GM18951 (cell line): Measurements from ENCODE around the gene TBC1D5.
"Not testable (repeated sequence)": the region's sequence is repeated elsewhere in the genome, so short reads cannot be mapped to it uniquely, and the experiment has no call there.

ENCODE experiments used
- POLR2A ChIP-seq: IDR thresholded peaks from 4 replicates; pipeline ENCODE4 v1.6.1; 2011; ENCODE audit warnings: mild to moderate bottlenecking; ENCODE audit not compliant: insufficient read length, insufficient read depth; ENCODE audit errors: extremely low read depth
- in situ Hi-C: fragments of 300-500 bp; cut with MboI; formaldehyde crosslinking; loops from one replicate; pipeline ENCODE4 v1.12.0; 2022; ENCODE audit warnings: low sequenced_read_pairs, mixed read lengths, inconsistent platforms; ENCODE audit not compliant: unreplicated experiment

TBC1D5 gene, protein sequence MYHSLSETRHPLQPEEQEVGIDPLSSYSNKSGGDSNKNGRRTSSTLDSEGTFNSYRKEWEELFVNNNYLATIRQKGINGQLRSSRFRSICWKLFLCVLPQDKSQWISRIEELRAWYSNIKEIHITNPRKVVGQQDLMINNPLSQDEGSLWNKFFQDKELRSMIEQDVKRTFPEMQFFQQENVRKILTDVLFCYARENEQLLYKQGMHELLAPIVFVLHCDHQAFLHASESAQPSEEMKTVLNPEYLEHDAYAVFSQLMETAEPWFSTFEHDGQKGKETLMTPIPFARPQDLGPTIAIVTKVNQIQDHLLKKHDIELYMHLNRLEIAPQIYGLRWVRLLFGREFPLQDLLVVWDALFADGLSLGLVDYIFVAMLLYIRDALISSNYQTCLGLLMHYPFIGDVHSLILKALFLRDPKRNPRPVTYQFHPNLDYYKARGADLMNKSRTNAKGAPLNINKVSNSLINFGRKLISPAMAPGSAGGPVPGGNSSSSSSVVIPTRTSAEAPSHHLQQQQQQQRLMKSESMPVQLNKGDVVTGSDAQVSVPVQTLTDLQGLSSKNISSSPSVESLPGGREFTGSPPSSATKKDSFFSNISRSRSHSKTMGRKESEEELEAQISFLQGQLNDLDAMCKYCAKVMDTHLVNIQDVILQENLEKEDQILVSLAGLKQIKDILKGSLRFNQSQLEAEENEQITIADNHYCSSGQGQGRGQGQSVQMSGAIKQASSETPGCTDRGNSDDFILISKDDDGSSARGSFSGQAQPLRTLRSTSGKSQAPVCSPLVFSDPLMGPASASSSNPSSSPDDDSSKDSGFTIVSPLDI

DNA sequence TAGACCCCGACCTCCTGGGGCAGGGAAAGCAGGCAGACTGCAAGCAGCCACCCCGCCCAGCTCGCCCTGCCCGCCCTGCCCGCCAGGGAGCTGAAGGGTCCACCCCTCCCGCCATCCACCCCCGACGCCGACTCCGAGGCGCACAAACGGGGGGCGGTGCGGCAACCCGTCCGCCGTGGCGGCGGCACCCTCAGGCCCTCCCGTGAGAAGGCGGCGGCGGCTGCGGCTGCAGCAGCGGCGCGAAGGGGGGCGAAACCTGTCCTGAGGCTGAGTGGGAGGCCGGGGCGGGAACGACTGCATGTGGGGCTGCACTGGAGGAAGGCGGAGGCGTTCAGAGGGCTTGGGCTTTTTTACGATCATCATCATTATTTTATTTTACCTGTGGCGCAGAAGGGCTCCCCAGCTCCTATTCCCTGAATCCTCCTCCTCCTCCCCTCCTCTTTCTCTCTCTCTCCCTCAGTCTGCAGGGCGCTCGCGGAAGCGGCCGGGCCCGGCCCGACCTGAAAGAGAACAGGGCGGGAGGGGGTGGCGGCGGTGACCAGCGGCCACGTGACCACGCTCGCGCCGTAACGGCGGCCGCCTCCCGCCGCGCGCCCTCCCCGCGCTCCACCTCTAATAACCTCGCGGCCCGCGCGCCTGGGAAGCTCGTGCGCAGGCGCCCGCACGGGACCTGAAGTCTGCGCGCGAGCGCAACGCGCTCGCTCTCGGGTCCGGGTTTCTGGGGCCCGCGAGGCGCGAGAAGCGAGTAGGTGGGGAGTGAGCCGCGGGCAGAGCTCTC is at the start of gene TBC1D5:
TSS of gene TBC1D5 (minus strand) at position 530 of the 778 bp plus-strand sequence. CDS start 234,061 bp downstream, outside the sequence.
- peak; percentile 81 for TF ChIP-seq POLR2A
- in situ Hi-C loops, result no loop called here

DNA sequence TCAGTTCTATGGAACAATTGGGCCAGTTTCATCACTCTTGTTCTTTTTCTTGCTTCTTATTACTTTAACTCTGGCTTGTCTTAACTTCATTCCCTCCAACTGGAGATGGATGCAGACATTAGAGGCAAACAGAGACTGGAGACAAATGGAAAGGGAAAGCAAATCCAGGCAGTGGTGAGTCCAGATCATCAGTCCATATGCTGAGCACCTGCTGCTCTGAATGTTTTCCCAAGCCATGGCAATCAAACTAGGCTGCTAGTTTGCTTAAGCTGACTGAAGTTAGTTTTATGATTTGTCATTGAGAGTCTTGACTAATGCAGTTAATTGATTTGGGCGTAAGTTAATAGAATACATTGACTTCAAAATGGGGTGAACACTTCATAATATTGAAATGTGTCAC is 41.0 kb upstream of the TBC1D5 start:
- in situ Hi-C loops, result no loop called here
- no peak for TF ChIP-seq POLR2A

DNA sequence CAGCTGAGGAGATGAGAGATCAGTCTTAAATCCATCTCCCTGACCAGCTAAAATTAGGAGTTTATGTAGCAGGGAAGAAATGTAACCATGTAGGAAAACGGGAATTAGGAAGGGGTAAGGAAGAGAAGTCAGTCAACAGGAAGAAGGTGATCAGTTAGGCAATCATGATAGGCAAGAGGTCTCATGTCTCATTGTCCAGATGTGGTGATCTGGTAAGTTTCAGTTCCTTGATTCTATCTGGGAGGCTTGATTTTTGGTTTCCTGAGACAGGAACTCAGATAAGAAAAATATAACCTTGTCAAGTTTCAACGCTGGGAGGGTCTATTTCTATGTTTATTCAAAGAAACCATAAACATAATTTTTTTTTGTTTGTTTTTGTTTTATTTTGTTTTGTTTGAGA is 40.3 kb upstream of the TBC1D5 start:
- no peak for TF ChIP-seq POLR2A
- in situ Hi-C loops, result no loop called here

DNA sequence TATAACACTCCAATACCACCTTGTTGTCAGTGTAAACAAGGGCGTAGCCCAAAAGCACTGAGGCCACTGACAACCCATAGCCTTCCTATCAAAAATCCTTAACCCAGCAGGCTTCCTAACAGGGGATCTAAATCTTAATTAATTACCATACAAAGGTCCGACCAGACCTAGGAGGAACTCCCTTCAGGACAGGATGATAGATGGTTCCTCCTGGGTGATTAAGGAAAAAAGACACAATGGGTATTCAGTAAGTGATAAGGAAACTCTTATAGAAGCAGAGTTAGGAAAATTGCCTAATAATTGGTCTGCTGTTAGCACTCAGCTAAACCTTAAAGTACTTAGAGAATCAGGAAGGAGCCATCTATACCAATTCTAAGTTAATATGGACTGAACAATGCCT is 37.9 kb upstream of the TBC1D5 start:
- in situ Hi-C loops, result not testable (repeated sequence)

DNA sequence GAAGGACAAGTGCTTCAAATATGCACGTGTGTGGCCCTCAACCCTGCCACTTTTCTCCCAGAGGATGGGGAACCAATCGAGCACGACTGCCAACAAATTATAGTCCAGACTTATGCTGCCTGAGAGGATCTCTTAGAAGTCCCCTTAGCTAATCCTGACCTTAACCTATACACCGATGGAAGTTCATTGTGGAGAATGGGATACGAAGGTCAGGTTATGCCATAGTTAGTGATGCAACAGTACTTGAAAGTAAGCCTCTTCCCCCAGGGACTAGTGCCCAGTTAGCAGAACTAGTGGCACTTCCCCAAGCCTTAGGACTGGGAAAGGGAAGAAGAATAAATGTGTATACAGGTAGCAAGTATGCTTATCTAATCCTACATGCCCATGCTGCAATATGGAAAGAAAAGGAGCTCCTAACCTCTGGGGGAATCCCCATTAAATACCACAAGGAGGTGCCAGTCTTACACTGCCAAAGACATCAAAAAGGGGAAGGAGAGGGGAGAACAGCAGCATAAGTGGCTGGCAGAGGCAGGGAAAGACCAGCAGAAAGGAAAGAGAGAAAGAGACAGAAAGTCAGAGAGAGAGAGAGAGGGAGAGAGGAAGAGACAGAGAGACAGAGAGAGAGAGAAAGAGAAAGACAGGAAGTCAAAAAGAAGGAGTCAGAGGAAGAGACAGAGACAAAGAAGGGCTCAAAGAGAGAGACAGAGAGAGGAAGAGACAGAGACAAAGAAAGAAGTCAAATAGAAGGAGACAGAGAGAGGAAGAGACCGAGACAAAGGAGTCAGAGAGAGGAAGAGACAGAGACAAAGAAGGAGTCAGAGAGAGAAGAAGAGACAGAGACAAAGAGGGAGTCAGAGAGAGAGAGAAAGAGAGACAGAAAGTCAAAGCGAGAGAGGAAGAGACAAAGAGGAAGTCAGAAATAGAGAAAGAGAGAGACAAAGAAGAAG is 37.1 kb upstream of the TBC1D5 start:
- in situ Hi-C loops, result not testable (repeated sequence)

DNA sequence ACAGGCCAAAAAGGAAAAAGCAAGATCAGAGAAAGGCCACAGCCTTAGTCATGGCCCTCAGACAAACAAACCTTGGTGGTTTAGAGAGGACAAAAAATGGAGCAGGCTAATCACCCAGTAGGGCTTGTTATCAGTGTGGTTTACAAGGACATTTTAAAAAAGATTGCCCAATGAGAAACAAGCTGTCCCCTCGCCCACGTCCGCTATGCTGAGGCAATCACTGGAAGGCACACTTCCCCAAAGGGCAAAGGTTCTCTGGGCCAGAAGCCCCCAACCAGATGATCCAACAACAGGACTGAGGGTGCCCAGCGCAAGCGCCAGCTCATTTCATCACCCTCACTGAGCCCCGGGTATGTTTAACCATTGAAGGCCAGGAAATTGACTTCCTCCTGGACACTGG is 34.9 kb upstream of the TBC1D5 start:
- in situ Hi-C loops, result not testable (repeated sequence)

DNA sequence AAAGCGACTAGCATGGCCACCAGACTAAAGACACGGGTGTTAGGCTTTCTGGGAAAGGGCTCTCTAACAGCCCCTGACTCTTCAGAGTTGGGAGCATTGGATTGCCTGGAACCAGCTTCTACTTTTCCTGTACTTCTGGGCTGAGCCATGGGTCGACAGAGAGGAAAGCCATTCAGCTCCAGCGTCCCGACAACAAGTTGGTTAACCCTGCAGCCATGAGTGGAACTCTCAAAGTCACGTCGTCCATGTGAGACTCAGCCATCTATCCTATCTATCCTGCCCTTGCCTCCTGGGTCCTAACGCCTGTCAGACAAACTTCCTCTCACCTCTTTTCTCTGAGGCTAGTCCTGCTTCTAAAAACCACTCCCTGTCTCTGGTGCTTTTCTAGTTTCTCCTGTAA is 32.6 kb upstream of the TBC1D5 start:
- in situ Hi-C loops, result no loop called here

DNA sequence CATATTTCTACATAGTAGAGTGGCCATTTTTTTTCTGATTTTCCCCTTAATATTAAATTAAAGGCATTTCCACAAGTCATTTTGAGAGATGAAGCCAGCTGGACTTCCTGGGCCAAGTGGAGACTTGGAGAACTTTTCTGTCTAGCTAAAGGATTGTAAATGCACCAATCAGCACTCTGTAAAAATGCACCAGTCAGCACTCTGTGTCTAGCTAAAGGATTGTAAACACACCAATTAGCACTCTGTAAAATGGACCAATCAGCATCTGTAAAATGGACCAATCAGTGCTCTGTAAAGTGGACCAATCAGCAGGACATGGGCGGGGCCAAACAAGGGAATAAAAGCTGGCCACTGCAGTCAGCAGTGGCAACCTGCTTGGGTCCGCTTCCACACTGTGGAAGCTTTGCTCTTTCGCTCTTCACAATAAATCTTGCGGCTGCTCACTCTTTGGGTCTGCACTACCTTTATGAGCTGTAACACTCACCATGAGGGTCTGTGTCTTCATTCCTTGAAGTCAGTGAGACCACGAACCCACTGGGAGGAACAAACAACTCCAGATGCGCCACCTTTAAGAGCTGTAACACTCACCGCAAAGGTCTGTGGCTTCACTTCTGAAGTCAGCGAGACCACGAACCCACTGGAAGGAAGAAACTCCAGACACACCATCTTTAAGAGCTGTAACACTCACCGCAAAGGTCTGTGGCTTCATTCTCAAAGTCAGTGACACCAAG is 31.9 kb upstream of the TBC1D5 start:
- in situ Hi-C loops, result not testable (repeated sequence)

More for the DNA sequence above, 32.6 kb upstream of the TBC1D5 start:
- TF ChIP-seq POLR2A, result no peak

DNA sequence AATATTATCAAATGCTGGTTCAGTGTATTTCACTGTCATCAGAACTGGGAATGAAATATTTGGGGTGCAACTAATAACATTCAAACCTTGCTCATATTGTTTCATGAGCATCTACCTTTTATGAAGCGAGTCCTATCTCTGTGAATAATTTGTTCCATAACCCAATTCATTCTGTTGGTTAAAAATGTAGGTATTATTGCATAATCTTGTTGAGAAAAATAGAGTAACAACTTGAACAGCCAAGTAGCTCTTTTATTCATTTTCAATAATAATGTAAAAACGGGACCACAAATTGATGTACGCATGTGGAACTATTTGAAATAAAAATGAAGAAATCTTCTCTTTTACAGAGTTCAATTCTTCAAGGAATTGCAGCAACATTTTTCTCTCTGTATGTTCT is 30.1 kb upstream of the TBC1D5 start:
- TF ChIP-seq POLR2A, result no peak
- in situ Hi-C loops, result no loop called here

DNA sequence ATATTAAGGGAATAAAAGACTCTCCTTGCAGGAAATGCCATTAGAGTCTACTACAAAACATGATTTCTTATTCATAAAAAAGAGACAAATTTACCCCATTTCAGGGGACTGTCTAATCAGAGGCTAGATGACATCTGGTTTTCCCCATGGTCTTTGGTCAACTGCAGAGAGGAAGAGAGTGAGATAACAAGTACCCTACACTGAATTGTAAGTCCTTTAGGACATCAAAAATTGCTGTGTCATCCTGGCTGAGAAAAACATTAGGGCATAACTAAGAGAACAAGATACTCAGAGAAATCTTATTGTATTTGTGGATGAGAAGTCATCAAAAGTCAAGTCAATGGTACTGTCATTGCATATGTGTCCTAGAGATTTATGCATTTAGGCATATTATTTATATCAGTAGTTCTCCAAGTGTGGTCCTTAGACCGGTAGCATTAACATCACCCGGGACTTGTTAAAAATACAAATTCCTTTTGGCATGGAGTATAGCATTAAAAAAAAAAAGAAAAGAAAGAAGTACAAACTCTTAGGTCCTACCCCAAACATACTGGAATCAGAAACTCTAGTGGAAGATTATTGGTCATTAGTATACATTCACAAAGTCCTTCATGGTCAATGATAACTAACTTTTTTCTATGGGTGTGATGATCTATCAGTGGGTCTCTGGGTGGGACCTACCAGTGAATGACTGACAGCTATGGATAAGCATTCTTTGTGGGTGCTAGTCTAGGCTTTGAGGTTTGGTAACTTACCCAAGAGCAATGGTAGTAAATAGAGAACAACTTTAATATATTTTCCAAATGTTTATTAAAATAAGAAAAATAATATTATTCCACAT is 29.0 kb upstream of the TBC1D5 start:
- in situ Hi-C loops, result no loop called here
- TF ChIP-seq POLR2A, result no peak

DNA sequence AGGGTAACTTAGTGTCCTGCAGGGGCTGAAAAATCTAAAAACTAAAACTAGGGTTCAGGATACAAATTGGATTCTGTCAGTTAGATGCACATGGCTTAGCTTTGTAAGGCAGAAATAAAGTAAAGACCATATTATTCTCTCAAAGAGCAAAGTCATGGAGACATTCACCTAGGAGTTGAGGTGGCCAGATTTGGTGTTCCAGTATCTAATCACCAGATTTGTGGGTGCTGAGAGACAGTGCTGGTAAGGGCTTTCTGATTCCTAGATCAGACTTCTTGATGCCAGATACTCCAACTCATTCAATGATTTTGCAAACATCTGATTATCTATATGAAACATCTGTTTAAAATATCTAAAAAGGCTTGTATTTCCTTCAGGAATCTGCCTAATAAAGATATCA is 28.3 kb upstream of the TBC1D5 start:
- TF ChIP-seq POLR2A, result no peak
- in situ Hi-C loops, result no loop called here
